T1000 (cell line): ENCODE results near the gene MRTFA.
"Not testable (repeated sequence)": the region's sequence is repeated elsewhere in the genome, so short reads cannot be mapped to it uniquely, and the experiment has no call there.

Source experiments
- DNase-seq: peaks from one replicate; lab custom pipeline; 2025; ENCODE audit warnings: mixed read lengths; lab: John Stamatoyannopoulos, UW

The MRTFA gene

DNA sequence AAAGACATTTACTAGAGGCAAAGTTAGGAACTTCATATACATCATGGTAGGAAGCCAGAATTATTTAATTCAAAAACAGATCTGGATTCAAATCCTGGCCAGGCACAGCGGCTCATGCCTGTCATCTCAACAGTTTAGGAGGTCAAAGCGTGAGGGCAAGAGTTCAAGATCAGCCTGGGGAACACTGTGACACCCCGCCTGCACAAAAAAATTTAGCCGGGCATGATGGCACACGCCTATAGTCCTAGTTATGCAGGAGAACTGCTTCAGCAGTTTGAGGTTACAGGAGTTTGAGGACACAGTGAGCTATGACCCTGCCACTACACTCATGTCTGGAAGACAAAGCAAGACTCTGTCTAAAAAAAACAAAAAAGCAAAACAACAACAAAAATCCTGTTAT, 8.9 kb downstream of the MRTFA start:
- DNase-seq: no peak

GRCh38 chr22:40626851-40627250, 9.7 kb downstream of the MRTFA start:
- DNase-seq: no peak

DNA sequence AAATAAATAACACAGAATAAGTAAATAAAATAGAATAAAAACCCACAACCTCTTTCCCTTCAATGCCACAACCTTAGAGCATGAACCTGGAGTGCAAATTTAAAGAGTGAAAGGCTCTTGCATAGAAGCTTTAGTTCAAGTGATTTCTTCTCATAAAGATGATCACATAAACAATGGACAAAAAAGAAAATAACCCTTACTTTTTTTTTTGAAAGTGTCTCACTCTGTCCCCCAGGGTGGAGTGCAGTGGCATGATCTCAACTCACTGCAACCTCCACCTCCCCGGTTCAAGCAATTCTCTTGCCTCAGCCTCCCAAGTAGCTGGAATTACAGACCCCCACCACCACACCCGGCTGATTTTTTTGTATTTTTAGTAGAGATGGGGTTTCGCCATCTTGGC, 10.7 kb downstream of the MRTFA start:
- not testable (repeated sequence) for DNase-seq

GRCh38 chr22:40625281-40625680, 11.2 kb downstream of the MRTFA start:
- not testable (repeated sequence) for DNase-seq

DNA sequence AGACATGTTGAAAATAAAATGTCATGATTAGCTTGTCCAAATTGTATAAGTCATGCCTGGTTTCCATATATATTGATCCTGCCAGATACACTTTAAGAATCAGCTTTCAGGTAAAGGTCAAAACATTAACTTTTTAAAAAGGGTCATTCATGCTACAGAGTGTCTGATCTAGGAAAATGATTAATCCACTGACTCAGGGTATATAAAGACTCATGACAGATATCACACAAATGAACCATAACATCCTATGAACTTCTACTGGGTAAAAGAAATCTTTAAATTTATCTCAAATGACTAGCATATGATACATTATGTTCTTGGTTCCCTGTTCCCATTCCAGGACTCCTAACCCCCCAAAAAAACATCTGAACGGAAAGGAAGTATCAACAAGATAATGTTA, 11.7 kb downstream of the MRTFA start:
- no peak for DNase-seq

GRCh38 chr22:40621309-40622151, 15.0 kb downstream of the MRTFA start:
- DNase-seq: no peak

- no peak for DNase-seq
These were observed 16.0 kb downstream of the MRTFA start for GRCh38 chr22:40620464-40621046.

DNA sequence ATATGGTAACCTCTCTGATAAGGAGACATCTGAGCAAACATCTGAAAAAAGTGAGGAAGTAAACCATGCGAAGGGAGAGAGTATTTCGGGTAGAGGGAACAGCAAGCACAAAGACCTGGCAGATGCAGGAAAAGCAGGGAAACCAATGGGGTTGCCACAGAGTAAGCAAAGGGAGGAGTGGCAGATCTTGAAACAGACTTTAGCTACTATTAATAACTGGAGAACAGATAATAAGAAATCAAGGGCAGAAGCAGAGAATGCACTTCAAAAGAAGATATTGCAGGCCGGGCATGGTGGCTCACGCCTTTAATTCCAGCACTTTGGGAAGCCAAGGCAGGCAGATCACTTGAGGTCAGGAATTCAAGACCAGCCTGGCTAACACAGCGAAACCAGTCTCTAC, 18.1 kb downstream of the MRTFA start:
- DNase-seq: no peak

GRCh38 chr22:40616578-40616977, 19.9 kb downstream of the MRTFA start:
- DNase-seq: no peak

DNA sequence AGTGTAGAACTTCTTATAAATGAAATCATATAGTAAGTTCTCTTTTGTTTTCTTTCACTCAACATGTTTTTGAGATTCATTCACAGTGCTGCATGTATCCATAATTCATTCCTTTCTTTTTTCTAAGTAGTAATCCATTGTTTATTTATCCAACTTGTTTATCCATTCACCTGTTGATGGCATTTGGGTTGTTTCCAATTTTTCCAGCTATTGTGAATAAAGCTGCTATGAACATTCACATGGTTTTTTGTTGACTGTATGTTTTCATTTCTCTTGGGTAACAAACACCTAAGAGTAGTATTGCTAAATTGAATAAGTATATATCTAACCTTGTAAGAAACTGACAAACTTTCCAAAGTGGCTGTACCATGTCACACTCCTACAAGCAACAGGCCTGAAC, 23.5 kb downstream of the MRTFA start:
- no peak for DNase-seq

DNA sequence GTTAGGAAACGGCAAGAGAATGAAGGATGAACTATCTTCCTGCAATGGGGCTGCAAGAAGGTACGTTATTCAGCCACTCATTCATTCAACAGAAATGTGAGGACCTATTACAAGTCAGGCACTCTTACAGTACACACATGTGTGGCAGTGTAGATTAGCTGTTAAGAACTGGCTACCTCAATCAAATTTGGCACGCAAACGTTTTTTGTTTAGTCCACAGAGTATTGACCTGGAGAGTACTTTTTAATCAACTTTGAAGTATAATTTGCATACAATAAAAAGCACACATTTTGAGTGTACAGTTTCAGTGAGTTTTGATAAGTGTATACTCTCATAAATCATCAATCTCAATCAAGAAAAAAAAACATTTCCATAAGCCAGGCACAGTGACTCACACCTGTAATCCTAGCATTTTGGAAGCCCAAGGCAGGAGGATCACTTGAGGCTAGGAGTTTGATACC, 24.2 kb downstream of the MRTFA start:
- DNase-seq: no peak

GRCh38 chr22:40611606-40612005, 24.9 kb downstream of the MRTFA start:
- DNase-seq: no peak

DNA sequence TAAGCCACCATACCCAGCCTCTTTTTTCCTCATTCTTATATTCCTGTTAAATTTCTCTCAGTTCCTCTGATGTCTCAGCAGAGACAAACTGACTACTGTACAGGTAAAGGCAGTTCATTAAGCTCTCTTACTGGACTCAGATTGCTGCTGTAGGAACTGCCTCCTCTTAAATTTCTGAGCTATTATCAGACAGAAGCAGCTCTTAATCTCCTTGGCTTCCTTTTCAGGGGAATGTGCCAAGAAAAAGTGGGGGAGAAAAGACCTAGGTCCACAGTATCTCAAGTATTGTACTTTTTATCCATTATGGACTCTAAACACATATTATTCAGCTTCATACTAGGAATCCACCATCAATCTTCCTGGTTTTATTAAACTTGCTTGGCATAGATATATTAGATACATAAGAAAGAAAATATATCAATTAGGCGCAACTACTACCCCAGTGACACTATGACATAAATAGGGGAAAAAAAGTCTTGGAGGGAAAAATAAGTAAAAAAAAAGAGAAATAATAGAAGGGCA, 26.1 kb downstream of the MRTFA start:
- DNase-seq: no peak

DNA sequence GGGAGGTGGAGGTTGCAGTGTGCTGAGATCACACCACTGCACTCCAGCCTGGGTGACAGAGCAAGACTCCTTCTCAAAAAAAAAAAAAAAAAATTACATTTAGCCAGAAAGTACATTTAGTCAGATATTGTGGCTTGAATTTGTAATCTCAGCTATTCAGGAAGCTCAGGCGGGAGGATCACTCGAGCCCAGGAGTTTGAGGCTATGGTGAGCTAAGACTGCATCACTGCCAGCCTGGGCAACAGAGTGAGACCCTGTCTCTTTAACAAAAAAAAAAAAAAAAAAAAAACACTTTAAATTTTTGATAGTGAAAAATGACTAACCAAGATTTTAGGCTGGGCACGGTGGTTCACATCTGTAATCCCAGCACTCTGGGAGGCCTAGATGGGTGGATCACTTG, 27.3 kb downstream of the MRTFA start:
- no peak for DNase-seq

GRCh38 chr22:40607506-40607905, 29.0 kb downstream of the MRTFA start:
- DNase-seq: no peak

DNA sequence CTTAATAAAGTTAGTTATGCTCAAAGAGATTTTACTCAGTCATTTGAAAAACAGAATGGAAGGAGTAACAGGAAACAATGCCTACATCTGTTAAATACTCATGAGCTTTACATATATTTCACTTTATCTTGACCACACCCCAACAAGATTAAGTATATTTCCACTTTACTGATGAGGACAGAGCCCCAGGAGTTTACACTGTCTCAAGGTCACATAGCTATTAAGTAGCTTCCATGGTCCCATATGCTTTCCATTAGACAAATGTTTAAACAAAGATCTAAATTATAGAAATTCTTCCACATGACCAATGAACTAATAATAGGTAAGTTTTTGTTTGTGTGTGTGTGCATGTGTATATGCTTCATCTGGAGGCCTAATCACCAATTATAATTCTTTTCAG, 30.2 kb downstream of the MRTFA start:
- no peak for DNase-seq

- DNase-seq: no peak
These were observed 30.8 kb downstream of the MRTFA start for GRCh38 chr22:40605761-40606160.

DNA sequence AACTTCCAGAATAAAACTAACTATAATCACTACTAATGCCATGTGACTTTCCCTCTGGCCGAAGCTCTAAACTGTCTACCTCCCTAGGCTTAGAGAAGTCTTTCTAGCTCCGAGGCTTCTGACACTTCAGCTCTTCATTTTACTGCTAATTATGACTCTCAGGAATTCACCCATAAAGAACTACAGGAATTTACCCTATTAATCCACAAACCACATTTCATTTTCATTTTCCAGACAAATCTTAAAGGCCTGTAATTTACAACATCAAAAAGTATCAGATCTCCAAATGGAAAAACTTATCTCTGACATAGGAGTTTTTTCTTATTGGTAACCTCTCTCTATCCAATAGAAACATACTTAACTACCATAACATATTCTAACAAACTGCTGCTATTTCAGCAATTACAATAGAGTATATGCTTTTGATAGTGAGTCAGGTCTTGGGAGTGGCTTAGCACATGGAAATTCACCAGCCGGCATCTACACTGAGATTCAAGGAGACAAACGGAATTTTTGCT, 33.4 kb downstream of the MRTFA start:
- DNase-seq: no peak

GRCh38 chr22:40602231-40602630, 34.3 kb downstream of the MRTFA start:
- DNase-seq: no peak

DNA sequence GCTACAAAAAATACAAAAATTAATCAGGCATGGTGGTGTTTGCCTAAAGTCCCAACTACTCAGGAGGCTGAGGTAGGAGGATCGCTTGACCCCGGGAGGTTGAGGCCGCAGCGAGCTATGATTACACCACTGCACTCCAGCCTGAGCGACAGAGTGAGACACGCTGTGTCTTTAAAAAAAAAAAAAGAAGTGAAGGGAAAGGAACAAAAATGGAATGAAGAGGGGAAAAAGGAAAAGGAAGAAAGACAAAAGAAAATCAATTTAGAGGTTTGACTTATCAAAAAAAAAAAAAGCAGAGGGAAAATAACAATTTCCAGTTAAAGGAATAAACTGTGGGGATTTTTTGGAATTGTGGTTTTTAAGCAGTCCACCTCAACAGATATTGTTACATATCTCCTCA, 36.8 kb downstream of the MRTFA start:
- DNase-seq: no peak

- DNase-seq: not testable (repeated sequence)
These were observed 37.8 kb downstream of the MRTFA start for GRCh38 chr22:40598712-40599111.

GRCh38 chr22:40597526-40598430, 38.7 kb downstream of the MRTFA start:
- DNase-seq: no peak
